GM23338 (cell line): ENCODE results near the gene OPRD1. TPM values are rescaled to one million over a fixed set of nuclear protein-coding genes. Genes with fewer than 3 reads are reported as not detected.

Source experiments
- ATAC-seq: fragments of 200-7000 bp; cut with Tn5 transposase; 3 replicates; pipeline ENCODE4 v1.9.1; 2020
- DNase-seq: peaks from one replicate; pipeline ENCODE4 v3.0.0-alpha.2; 2015; ENCODE audit warnings: low spot score
- H2AFZ ChIP-seq: fragments of 200-600 bp; sonication (generic); 2 replicates; pipeline ENCODE4 v1.8.0; 2016; ENCODE audit warnings: antibody characterized with exemption, mild to moderate bottlenecking, moderate library complexity
- H3F3A ChIP-seq: fragments of 200-600 bp; sonication (generic); replicated peaks from 2 replicates; pipeline ENCODE4 v1.8.0; 2017; ENCODE audit warnings: antibody characterized with exemption, mixed run types, low read depth
- H3K27ac ChIP-seq: fragments of 200-600 bp; sonication (generic); 2 replicates; pipeline ENCODE4 v1.6.1; 2016; ENCODE audit warnings: low read depth
- H3K27me3 ChIP-seq: fragments of 200-600 bp; sonication (generic); 2 replicates; pipeline ENCODE4 v1.8.0; 2016; ENCODE audit warnings: mild to moderate bottlenecking, mixed run types, moderate library complexity; ENCODE audit not compliant: insufficient read depth
- H3K36me3 ChIP-seq: fragments of 200-600 bp; sonication (generic); 2 replicates; pipeline ENCODE4 v1.8.0; 2016; ENCODE audit warnings: mild to moderate bottlenecking; ENCODE audit not compliant: insufficient read depth
- H3K4me1 ChIP-seq: fragments of 200-600 bp; sonication (generic); 2 replicates; pipeline ENCODE4 v1.8.0; 2016; ENCODE audit warnings: mild to moderate bottlenecking, moderate library complexity; ENCODE audit not compliant: insufficient read depth
- H3K4me2 ChIP-seq: fragments of 200-600 bp; sonication (generic); 2 replicates; pipeline ENCODE4 v1.7.1; 2017; ENCODE audit warnings: mixed run types
- H3K4me3 ChIP-seq: fragments of 200-600 bp; sonication (generic); 2 replicates; pipeline ENCODE4 v1.6.1; 2016; ENCODE audit warnings: mixed run types
- H3K79me2 ChIP-seq: fragments of 200-600 bp; sonication (generic); replicated peaks from 2 replicates; pipeline ENCODE4 v1.8.0; 2017; ENCODE audit warnings: mild to moderate bottlenecking; ENCODE audit not compliant: insufficient read depth
- H3K9me2 ChIP-seq: fragments of 200-600 bp; sonication (generic); 2 replicates; pipeline ENCODE4 v1.8.0; 2017; ENCODE audit not compliant: insufficient read depth
- H4K20me1 ChIP-seq: fragments of 200-600 bp; sonication (generic); replicated peaks from 2 replicates; pipeline ENCODE4 v1.8.0; 2017; ENCODE audit warnings: mild to moderate bottlenecking; ENCODE audit not compliant: insufficient read depth
- H3K27ac Mint-ChIP-seq: 2 replicates; pipeline ENCODE4 v1.8.0; 2020; ENCODE audit warnings: inconsistent platforms, mild to moderate bottlenecking, moderate library complexity, mixed read lengths
- H3K27me3 Mint-ChIP-seq: 3 replicates; pipeline ENCODE4 v1.8.0; 2022; ENCODE audit warnings: low read depth, mild to moderate bottlenecking, moderate library complexity, mixed read lengths, inconsistent platforms; ENCODE audit not compliant: insufficient read depth, poor library complexity
- H3K36me3 Mint-ChIP-seq: 3 replicates; pipeline ENCODE4 v1.8.0; 2021; ENCODE audit warnings: low read depth, mild to moderate bottlenecking, inconsistent platforms, moderate library complexity, mixed read lengths
- H3K4me1 Mint-ChIP-seq: 3 replicates; pipeline ENCODE4 v1.8.0; 2020; ENCODE audit warnings: mild to moderate bottlenecking, inconsistent platforms, mixed read lengths
- H3K4me3 Mint-ChIP-seq: 3 replicates; pipeline ENCODE4 v1.8.0; 2021; ENCODE audit warnings: moderate library complexity, mild to moderate bottlenecking, inconsistent platforms, mixed read lengths
- H3K9me3 Mint-ChIP-seq: 3 replicates; pipeline ENCODE4 v1.8.0; 2020; ENCODE audit warnings: moderate library complexity, mild to moderate bottlenecking, inconsistent platforms, mixed read lengths
- CTCF ChIP-seq, 2 experiments: fragments of 200-600 bp in 1 of 2; sonication (generic) in 1 of 2; conservative IDR thresholded peaks; 2 replicates each; pipeline versions ENCODE4 v1.5.1 to v1.6.1; 2016 to 2017; ENCODE audit warnings: antibody characterized with exemption in 2 of 2, low read depth in 2 of 2, mild to moderate bottlenecking in 2 of 2, moderate library complexity in 1 of 2
- ETS1 ChIP-seq: IDR thresholded peaks from 2 replicates; pipeline ENCODE4 v1.6.1; 2016; ENCODE audit warnings: antibody characterized with exemption
- EZH2 ChIP-seq: fragments of 200-600 bp; sonication (generic); IDR thresholded peaks from one replicate; pipeline ENCODE4 v1.8.0; 2017; ENCODE audit warnings: antibody characterized with exemption, mild to moderate bottlenecking, low read depth; ENCODE audit not compliant: unreplicated experiment
- EZH2phosphoT487 ChIP-seq: fragments of 200-600 bp; sonication (generic); IDR thresholded peaks from one replicate; pipeline ENCODE4 v1.8.1; 2018; ENCODE audit warnings: antibody characterized with exemption; ENCODE audit not compliant: unreplicated experiment
- JUNB ChIP-seq: IDR thresholded peaks from one replicate; pipeline ENCODE4 v1.6.1; 2016; ENCODE audit warnings: antibody characterized with exemption; ENCODE audit not compliant: unreplicated experiment
- NANOG ChIP-seq: IDR thresholded peaks from 2 replicates; pipeline ENCODE4 v1.6.1; 2016; ENCODE audit warnings: antibody characterized with exemption, borderline replicate concordance
- POLR2AphosphoS5 ChIP-seq: IDR thresholded peaks from 2 replicates; pipeline ENCODE4 v1.6.1; 2016; ENCODE audit warnings: antibody characterized with exemption, low read depth
- REST ChIP-seq: IDR thresholded peaks from one replicate; pipeline ENCODE4 v1.6.1; 2018; ENCODE audit warnings: antibody characterized with exemption; ENCODE audit not compliant: unreplicated experiment
- STAT1 ChIP-seq: IDR thresholded peaks from one replicate; pipeline ENCODE4 v1.6.1; 2016; ENCODE audit warnings: antibody characterized with exemption; ENCODE audit not compliant: unreplicated experiment
- ZNF331 ChIP-seq: fragments of 250-450 bp; sonication (Bioruptor Pico); IDR thresholded peaks from 2 replicates; pipeline ENCODE4 v1.5.0; 2020; ENCODE audit warnings: low read depth, mild to moderate bottlenecking, moderate library complexity
- ZNF462 ChIP-seq: fragments of 250-450 bp; sonication (Bioruptor Pico); IDR thresholded peaks from 2 replicates; pipeline ENCODE4 v1.5.0; 2020; ENCODE audit warnings: mild to moderate bottlenecking, moderate library complexity
- polyA plus RNA-seq: library from polyadenylated mRNA; unstranded; fragments of >200 nt; fragmentation: Nextera tagmentation; extraction: Ambion mirVana; gene quantifications from 2 replicates; pipeline ENCODE4 v1.2.1, GENCODE V29; 2016
- total RNA-seq: library from RNA; depleted of rRNA; stranded (reverse); fragments of >200 nt; shearing (Covaris generic); gene quantifications from 2 replicates; pipeline ENCODE4 v1.2.3, GENCODE V29; 2014

The OPRD1 gene
- total and polyA plus RNA-seq, 2 experiments from 2014 or later = 0.55 to 2.3 TPM

GRCh38 chr1:28890435-28890834, 78.5 kb downstream of the OPRD1 start (continued):
- TF ChIP-seq STAT1 = no peak
- TF ChIP-seq EZH2 = no peak
- TF ChIP-seq ZNF331 (CRISPR knock-in tag) = no peak
- TF ChIP-seq EZH2phosphoT487 = no peak

GRCh38 chr1:28890836-28891235, 78.9 kb downstream of the OPRD1 start:
- no peak overlapping the region for H3K4me2 ChIP-seq
- Mint-ChIP-seq H3K4me3 (no peak overlapping the region), H3K36me3 (no peaks in the 10 kb centered on the region), H3K9me3 (no peaks in the 10 kb centered on the region; the same call in 2 of the 3 replicates), H3K27ac (no peak overlapping the region), H3K4me1 (peaks cover 16% of the 10 kb centered on the region), H3K27me3 (peaks cover 16% of the 10 kb centered on the region)
- H3K36me3 ChIP-seq = no peaks in the 10 kb centered on the region
- H3K79me2 ChIP-seq = no peaks in the 10 kb centered on the region
- peaks cover 7% of the 10 kb centered on the region for H3K4me1 ChIP-seq
- H3K9me2 ChIP-seq = no peaks in the 10 kb centered on the region
- H3K27me3 ChIP-seq = peaks cover 16% of the 10 kb centered on the region; the same call in 1 of the 2 replicates
- H3K27ac ChIP-seq = no peak overlapping the region
- no peak overlapping the region for H3K4me3 ChIP-seq
- no peak overlapping the region for H2AFZ ChIP-seq
- DNase-seq (no peak), ATAC-seq (no peak)
- H3F3A ChIP-seq = peaks cover 6% of the 10 kb centered on the region; the same call in 1 of the 2 replicates
- H4K20me1 ChIP-seq = no peaks in the 10 kb centered on the region
- no peak for TF ChIP-seq STAT1
- no peak for TF ChIP-seq ZNF462 (CRISPR knock-in tag)
- TF ChIP-seq REST = no peak
- no peak for TF ChIP-seq ZNF331 (CRISPR knock-in tag)
- TF ChIP-seq JUNB = no peak
- TF ChIP-seq EZH2phosphoT487 = no peak
- TF ChIP-seq EZH2 = no peak
- TF ChIP-seq CTCF (conservative IDR thresholded peaks at IDR 0.05; ENCODE audit: low read depth in 2 of 2) = no peak
- no peak for TF ChIP-seq NANOG
- TF ChIP-seq ETS1 = no peak
- TF ChIP-seq POLR2AphosphoS5 = no peak
